ENCODE data around the gene PRMT1. TPM values are rescaled to one million over a fixed set of nuclear protein-coding genes. Genes with fewer than 3 reads are reported as not detected.

PRMT1 gene
- total RNA-seq, 1 experiment from 2014 or later, result 219 TPM

DNA sequence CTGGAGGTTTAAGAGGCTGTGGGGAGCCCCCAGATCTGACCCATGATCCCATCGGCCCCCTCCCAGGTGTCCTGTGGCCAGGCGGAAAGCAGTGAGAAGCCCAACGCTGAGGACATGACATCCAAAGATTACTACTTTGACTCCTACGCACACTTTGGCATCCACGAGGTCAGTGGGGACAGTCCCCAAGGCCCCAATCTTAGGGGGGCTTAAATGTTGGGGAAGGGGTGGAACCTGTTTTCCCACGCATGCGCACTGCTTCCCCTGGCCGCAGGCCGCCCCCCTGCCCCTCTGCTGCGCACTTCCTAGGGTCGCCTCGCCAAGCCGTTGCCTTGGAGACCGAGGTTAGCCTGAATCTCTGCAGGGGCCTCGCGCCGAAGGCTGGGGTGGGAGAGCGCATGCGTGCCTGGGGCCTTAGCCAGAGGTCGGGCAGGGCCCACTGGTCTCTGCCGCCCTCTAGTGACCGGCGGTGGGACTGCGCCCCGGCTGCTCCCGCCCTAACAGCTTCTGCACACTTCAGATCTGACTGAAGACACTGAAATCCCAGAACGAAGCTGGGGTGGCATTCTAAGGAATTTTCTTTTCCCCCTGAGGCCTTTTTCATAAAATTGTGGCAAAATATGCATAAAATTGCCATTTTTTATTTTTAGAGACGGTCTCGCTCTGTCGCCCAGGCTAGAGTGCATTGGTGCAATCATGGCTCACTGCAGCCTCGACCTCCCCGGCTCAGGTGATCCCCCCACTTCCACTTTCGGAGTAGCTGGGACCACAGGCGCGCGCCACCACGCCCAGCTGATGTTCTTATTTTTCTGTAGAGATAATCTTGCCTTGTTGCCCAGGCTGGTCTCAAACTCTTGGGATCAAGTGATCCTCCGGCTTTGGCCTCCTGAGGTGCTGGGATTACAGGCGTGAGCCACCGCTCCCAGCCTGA, 3.6 kb downstream of the PRMT1 start:
- Histone ChIP-seq H3K27ac (ENCODE audit: low read length) (peak overlapping the region; percentile 65; the same call in 1 of the 2 replicates), H3K27me3 (ENCODE audit: control insufficient read depth, insufficient read depth, low read length) (no peaks in the 10 kb centered on the region), H3K36me3 (ENCODE audit: control insufficient read depth, insufficient read depth, low read length) (peaks cover 14% of the 10 kb centered on the region), H3K4me1 (ENCODE audit: control insufficient read depth, insufficient read depth, low read length) (peaks cover 21% of the 10 kb centered on the region), H3K9me3 (ENCODE audit: control insufficient read depth, insufficient read depth, low read depth, low read length) (no peaks in the 10 kb centered on the region), H3K4me3 (ENCODE audit: low read depth in 2 of 2, low read length in 2 of 2) (peak overlapping the region; percentile 1 to 10; a peak in 1 of 4 replicates)
- intact Hi-C loops (cut with micrococcal nuclease; ENCODE audit: unreplicated experiment) (no loop called here), in situ Hi-C loops (cut with HindIII; ENCODE audit: low pct_unique_long_range_greater_than_20kb, low sequenced_read_pairs) (no loop called here)
- ChIA-PET CTCF (no interaction called here), POLR2A (no interaction called here)
- BruUV-seq (replicated peaks), result no TSS peak
- ATAC-seq, result peak; percentile 18
- DNase-seq (ENCODE audit: low read depth, low spot score), result no peak
- TF ChIP-seq POLR2AphosphoS5 (IDR thresholded peaks at IDR 0.05; ENCODE audit: low read depth, low read length) (no peak), TCF7L2 (IDR thresholded peaks at IDR 0.05; ENCODE audit: low read depth, low read length) (no peak), SIN3A (IDR thresholded peaks at IDR 0.05; ENCODE audit: borderline replicate concordance, insufficient read depth, low read depth, low read length) (no peak)
- TF ChIP-seq, protein P1, sequence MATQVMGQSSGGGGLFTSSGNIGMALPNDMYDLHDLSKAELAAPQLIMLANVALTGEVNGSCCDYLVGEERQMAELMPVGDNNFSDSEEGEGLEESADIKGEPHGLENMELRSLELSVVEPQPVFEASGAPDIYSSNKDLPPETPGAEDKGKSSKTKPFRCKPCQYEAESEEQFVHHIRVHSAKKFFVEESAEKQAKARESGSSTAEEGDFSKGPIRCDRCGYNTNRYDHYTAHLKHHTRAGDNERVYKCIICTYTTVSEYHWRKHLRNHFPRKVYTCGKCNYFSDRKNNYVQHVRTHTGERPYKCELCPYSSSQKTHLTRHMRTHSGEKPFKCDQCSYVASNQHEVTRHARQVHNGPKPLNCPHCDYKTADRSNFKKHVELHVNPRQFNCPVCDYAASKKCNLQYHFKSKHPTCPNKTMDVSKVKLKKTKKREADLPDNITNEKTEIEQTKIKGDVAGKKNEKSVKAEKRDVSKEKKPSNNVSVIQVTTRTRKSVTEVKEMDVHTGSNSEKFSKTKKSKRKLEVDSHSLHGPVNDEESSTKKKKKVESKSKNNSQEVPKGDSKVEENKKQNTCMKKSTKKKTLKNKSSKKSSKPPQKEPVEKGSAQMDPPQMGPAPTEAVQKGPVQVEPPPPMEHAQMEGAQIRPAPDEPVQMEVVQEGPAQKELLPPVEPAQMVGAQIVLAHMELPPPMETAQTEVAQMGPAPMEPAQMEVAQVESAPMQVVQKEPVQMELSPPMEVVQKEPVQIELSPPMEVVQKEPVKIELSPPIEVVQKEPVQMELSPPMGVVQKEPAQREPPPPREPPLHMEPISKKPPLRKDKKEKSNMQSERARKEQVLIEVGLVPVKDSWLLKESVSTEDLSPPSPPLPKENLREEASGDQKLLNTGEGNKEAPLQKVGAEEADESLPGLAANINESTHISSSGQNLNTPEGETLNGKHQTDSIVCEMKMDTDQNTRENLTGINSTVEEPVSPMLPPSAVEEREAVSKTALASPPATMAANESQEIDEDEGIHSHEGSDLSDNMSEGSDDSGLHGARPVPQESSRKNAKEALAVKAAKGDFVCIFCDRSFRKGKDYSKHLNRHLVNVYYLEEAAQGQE (IDR thresholded peaks at IDR 0.05; ENCODE audit: insufficient read depth in 1 of 2, low read depth in 2 of 2, low read length in 1 of 2), result no peak
- TF ChIP-seq, protein P2, sequence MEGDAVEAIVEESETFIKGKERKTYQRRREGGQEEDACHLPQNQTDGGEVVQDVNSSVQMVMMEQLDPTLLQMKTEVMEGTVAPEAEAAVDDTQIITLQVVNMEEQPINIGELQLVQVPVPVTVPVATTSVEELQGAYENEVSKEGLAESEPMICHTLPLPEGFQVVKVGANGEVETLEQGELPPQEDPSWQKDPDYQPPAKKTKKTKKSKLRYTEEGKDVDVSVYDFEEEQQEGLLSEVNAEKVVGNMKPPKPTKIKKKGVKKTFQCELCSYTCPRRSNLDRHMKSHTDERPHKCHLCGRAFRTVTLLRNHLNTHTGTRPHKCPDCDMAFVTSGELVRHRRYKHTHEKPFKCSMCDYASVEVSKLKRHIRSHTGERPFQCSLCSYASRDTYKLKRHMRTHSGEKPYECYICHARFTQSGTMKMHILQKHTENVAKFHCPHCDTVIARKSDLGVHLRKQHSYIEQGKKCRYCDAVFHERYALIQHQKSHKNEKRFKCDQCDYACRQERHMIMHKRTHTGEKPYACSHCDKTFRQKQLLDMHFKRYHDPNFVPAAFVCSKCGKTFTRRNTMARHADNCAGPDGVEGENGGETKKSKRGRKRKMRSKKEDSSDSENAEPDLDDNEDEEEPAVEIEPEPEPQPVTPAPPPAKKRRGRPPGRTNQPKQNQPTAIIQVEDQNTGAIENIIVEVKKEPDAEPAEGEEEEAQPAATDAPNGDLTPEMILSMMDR (IDR thresholded peaks at IDR 0.05), result peak; percentile 98

DNA sequence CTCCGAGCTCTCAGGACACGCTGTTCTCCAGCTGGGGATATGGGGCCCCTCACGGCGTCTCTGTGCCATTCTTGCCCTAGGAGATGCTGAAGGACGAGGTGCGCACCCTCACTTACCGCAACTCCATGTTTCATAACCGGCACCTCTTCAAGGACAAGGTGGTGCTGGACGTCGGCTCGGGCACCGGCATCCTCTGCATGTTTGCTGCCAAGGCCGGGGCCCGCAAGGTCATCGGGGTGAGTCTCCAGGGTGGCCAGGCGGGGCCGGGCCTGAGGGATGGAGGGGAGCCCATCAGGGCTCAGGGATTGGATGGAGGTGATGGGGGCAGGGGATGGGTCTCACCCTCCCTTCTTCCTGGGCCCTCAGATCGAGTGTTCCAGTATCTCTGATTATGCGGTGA, 4.8 kb downstream of the PRMT1 start:
- Histone ChIP-seq H3K27me3 (ENCODE audit: control insufficient read depth, insufficient read depth, low read length) (no peaks in the 10 kb centered on the region), H3K4me3 (ENCODE audit: low read depth in 2 of 2, low read length in 2 of 2) (no peak overlapping the region), H3K27ac (ENCODE audit: low read length) (no peak overlapping the region), H3K9me3 (ENCODE audit: control insufficient read depth, insufficient read depth, low read depth, low read length) (no peaks in the 10 kb centered on the region), H3K36me3 (ENCODE audit: control insufficient read depth, insufficient read depth, low read length) (peaks cover 14% of the 10 kb centered on the region), H3K4me1 (ENCODE audit: control insufficient read depth, insufficient read depth, low read length) (peaks cover 21% of the 10 kb centered on the region)
- DNase-seq (ENCODE audit: low read depth, low spot score) (no peak), ATAC-seq (no peak)
- intact Hi-C loops (cut with micrococcal nuclease; ENCODE audit: unreplicated experiment) (no loop called here), in situ Hi-C loops (cut with HindIII; ENCODE audit: low pct_unique_long_range_greater_than_20kb, low sequenced_read_pairs) (no loop called here)
- BruUV-seq (replicated peaks), result no TSS peak
- TF ChIP-seq, protein P1 (IDR thresholded peaks at IDR 0.05; ENCODE audit: insufficient read depth in 1 of 2, low read depth in 2 of 2, low read length in 1 of 2), result no peak
- ChIA-PET POLR2A (no interaction called here), CTCF (no interaction called here)
